Mesenteric fat pad (tissue), 1 donor: ENCODE data around the gene CALCB. TPM values are rescaled to one million over a fixed set of nuclear protein-coding genes. Genes with fewer than 3 reads are reported as not detected.
"Not testable (repeated sequence)": the region's sequence is repeated elsewhere in the genome, so short reads cannot be mapped to it uniquely, and the experiment has no call there.

ENCODE experiments used
- DNase-seq: peaks from one replicate; pipeline ENCODE4 v3.0.0-alpha.2; 2020; ENCODE audit warnings: low spot score
- long read RNA-seq: library from polyadenylated mRNA; unstranded; transcript quantifications from one replicate; pipeline ENCODE4 v2.0.0, GENCODE V29; 2020
- total RNA-seq: library from RNA; stranded (reverse); fragmentation: NEBNext Ultra II Directional; extraction: Animal tissue kit (Norgen Biotek cat#: 25700); gene quantifications from one replicate; pipeline ENCODE4 v1.2.1, GENCODE V29; 2021
- donor health status: DM: yes; HTN: yes; CAD: no.

Gene CALCB
- 0.29 TPM for total RNA-seq
- long read RNA-seq, partial matches to known transcripts: 0 of 2 reads
- long read RNA-seq, other reads (novel, unspliced or antisense): 2 of 2 reads

GRCh38 chr11:15073361-15074205, at the start of gene CALCB:
Gene CALCB (plus strand): TSS chr11:15073593. CDS start chr11:15074719, 1,126 bp downstream.
- no peak for DNase-seq

DNA sequence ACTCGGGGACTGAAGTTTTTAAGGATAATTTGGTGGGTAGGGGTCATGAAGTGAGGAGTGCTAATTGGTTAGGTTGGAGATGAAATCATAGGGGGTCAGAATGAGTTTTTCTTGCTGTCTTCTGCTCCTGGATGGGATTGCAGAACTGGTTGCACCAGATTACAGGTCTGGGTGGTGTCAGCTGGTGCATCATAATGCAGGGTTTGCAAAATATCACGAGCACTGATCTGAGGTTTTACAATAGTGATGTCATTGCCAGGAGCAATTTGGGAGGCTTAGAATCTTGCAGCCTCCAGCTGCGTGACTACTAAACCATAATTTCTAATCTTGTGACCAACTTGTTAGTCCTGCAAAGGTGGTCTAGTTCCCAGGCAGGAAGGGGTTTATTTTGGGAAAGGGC, 46.4 kb upstream of the CALCB start:
- DNase-seq: no peak

DNA sequence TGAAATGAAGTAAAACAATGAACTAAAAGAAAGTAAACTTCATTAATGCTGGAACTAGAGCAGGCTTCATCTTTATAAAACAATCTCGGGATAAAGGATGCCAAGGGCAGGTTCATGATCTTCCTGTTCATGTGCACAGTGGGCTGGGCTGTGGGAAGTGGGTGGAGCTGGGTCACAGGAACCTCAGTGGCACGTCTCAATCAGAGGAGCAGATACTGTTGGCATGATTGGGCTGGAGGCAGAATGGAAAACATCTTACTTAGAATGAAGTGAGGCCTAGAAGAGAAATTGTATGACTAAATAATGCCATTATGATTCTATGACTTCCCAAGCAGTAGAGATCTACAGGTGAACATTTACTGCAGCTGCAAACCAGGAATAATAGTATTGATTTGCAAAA, 45.4 kb upstream of the CALCB start:
- DNase-seq: no peak

DNA sequence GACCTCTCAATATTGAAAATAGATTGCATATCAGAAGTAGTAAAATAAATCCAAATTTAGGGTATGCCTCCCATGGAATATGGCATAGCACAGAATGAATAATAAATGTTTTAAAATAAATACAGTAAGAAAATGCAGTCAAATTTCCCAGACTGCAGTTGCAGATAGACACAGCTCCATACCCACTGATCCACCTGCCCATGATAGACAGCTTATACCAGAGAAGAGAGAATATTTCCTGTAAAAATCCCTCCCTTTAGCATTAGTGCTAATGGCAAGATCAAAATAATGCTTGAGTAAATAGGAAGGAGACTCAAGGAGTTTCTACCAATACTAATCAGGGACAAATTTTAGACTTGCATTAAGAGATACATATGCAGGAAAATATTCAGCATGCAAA, 45.0 kb upstream of the CALCB start:
- DNase-seq: no peak

DNA sequence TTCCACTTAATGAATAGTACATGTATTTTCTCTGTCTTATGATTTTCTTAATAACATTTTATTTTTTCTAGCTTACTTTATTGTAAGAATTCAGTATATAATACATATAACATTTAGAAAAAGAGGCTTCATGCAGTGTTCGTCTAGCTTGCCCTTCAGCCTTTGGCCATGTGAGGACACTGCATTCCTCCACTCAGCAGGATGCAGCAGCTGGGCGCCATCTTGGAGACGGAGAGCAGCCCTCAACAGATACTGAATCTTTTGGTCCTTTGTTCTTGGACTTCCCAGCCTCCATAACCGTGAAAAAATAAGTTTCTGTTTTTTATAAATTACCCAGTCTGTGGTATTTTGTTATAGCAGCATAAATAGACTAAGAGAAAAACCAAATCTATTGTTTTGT, 41.4 kb upstream of the CALCB start:
- DNase-seq: not testable (repeated sequence)

DNA sequence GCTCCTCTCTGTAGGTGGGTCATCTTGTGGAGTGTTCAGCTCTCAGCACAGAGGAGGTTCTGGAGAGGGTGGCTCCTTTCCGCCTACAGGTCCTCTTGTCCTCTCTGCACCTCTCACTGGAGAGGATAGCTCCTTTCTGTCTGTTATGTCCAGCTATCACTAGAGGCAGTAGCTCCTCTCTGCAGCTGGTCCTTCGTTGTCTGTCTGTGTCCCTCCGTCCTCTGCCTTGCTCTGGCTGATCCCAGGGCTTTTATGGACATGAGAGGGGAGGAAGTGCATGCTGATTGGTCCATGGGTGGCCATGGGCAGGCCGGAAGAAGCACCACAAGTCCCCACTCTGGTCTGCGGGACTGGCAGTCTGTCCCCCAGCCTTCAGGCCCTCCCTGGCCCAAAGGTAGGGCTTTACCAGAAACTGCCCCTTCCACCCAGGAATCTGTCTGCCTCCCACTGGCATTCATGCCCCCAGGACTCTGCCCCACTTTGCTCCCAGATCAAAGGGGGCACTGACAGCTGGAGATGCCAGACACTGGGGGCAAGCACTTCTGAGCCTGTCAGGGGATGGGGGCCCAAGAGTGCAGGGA, 38.6 kb upstream of the CALCB start:
- DNase-seq: no peak

GRCh38 chr11:15035283-15035682, 38.1 kb upstream of the CALCB start:
- DNase-seq: no peak

DNA sequence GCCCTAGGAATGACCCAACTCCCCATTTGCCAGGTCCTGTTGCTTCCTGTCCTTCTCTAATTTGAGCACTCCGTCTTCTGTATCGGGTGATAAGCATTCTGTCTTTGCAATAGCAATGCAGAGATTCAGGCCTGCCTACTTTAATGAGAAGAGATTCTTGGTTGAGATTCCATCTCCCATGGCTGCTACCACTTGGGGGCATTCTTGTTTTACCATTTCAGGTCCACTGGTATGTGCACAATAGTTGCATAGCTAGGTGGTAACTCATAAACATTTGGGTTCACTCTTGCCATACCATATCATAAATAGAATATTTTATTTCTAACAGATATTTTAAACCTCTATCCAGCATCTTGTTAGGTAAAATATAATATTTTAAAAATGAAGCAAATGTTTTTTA, 34.4 kb upstream of the CALCB start:
- no peak for DNase-seq

GRCh38 chr11:15045209-15045608, 28.2 kb upstream of the CALCB start:
- DNase-seq: no peak

DNA sequence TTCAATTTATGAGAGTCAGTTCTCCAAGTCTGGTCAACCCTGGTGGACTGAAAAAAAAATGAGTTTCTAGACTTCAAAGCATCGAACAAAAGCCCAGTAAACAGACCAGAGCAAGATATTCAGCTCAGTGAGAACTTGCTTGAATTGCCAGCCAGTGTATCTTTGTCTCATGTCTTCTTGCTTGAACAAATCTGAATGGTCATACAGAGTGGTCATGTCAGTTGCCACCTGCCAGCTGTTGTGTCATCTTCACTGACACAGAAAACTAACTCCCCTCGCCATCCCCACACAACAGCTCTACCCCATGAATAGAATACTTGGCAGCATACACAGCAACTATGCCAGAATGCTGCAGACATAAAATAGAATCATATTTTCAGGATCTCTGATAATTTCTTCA, 27.5 kb upstream of the CALCB start:
- no peak for DNase-seq

GRCh38 chr11:15046673-15047072, 26.7 kb upstream of the CALCB start:
- DNase-seq: not testable (repeated sequence)

- no peak for DNase-seq
These were observed 24.8 kb upstream of the CALCB start for GRCh38 chr11:15048616-15049015.

- no peak for DNase-seq
These were observed 20.2 kb upstream of the CALCB start for GRCh38 chr11:15053191-15053685.

DNA sequence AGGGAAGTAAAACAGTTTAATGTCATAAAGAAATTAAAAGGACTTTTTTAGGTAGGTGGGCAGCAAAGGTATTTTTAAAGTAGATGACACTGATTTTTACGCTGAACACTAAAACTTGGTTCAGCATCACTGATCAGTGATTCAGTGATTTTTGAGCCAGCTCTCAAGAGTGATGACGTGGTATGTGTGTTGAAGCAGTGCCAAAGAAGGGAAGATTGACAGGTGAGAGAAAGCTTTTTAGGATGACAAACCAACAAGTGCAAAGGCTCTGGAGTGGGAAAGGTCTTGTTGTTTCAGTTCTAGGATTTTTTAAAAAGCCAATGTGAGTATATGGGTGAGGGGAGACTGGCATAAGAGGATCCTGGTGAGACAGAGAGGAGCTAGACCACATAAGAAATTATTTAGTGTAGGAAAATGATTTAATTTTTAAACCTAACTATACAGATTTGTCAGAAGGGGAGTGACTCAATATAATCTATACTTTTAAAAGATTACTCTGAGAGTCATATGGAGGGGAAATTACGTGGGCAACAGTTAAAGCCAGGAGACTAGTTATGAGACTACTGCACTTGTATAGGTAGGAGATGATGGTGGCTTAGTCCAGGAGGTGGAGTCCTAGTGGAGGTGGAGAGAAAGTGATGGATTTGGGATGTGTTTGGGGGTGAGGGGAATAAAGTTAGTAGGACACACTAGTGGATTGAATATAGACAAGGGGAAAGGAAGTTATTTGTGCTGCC, 17.6 kb upstream of the CALCB start:
- no peak for DNase-seq

- DNase-seq: no peak
These were observed 16.1 kb upstream of the CALCB start for GRCh38 chr11:15057329-15057728.

DNA sequence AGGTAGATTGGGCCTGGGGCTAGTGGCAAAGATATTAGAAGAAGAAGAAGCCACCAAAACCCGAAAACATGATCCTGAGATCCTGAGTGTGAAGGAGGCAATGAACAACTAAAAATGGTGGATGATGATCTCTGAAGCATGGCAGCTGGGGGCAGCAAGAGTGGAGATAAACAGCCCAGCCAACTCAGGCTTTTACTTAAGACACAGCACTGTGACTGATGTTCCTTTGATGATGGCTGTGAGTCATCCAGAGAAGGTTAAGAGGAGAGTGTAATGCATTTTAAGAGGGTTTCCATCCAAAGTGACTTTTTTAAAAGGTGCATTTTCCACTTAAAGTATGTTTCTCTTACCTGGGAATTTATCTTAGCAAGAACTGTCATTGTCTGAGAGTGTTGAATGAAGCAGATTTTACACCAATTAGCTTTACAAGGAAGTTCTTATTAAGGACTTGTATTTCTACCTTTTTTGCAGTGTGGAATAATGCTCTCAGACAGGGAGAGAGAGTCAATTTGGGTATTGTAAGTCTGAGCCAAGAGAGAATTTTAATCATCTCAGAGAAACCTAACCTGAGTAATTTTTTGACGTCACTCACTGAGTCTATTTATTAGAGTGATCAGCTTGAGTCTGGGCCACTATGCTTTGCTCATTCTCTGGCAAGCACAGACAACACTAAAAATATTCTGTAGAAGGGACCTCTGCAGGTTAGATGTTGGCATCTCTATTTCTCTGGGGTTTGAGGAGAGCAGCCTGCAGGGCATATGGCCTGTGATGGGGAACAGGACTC, 14.1 kb upstream of the CALCB start:
- DNase-seq: no peak

DNA sequence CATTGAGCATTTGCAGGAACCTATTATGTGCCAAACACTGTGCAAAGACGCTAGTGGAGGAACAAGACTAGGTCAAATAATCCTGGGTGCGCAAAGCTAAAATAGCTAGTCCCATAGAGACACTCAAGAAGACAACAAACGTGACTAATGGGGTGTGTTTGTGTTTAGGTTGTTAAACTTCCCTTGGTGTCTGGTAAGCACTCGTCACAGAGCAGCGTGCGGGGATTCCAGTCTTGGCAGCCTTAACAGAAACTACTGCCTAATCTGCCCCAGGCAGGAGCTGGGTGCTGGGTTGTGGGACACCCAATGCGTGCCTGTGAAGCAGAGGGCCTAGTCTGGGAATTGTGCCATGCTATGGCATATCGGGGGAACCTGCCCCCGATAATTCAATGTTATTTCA, 10.8 kb upstream of the CALCB start:
- no peak for DNase-seq

DNA sequence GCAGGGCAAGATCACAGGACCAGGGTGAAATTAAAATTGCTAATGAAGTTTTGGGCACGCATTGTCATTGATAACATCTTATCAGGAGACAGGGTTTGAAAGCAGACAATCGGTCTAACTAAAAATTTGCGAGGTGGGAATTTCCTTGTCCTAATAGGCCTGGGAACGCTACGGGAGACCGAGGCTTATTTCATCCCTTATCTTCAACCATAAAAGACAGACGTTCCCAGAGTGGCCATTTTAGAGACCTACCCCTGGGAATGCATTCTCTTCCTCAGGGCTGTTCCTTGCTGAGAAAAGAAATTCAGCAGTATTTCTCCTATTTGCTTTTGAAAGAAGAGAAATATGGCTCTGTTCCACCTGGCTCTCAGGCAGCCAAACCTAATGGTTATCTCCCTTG, 3.6 kb upstream of the CALCB start:
- not testable (repeated sequence) for DNase-seq

GRCh38 chr11:15071556-15072255, 1.7 kb upstream of the CALCB start:
- no peak for DNase-seq

GRCh38 chr11:15072551-15073143, 746 bp upstream of the CALCB start:
- no peak for DNase-seq
